PC-9 (cell line): ENCODE data around the gene RAB11A.

Experiments
- CTCF ChIP-seq: fragments of 200-600 bp; sonication (generic); conservative IDR thresholded peaks from 2 replicates; pipeline ENCODE4 v1.6.1; 2017; ENCODE audit warnings: mixed run types, antibody characterized with exemption, mild to moderate bottlenecking, moderate library complexity
- EZH2 ChIP-seq: fragments of 200-600 bp; sonication (generic); IDR thresholded peaks from 2 replicates; pipeline ENCODE4 v1.8.0; 2017; ENCODE audit warnings: antibody characterized with exemption, low read depth

GRCh38 chr15:65904301-65904700 is 35.0 kb downstream of the RAB11A start:
- TF ChIP-seq CTCF (no peak), EZH2 (no peak)
